Activated CD4-positive, alpha-beta memory T cell treated with anti-CD3 and anti-CD28 coated beads, Interleukin-2, amount 10 ng/mL, durations not matched to agents 7 days and 5 days (primary cell): Measurements from ENCODE around the gene ZBTB25. TPM values are rescaled to one million over a fixed set of nuclear protein-coding genes. Genes with fewer than 3 reads are reported as not detected.
A peak's percentile ranks its signal among the peaks of the same experiment; 100 is the strongest.

Experiments used
- CTCF ChIA-PET: fragments of 350-600 bp; sonication (Branson Sonifier 250); formaldehyde crosslinking; loops from one replicate; lab custom pipeline; 2021; ENCODE audit warnings: antibody characterized with exemption, inconsistent platforms; lab: Charles Lee
- POLR2A ChIA-PET: fragments of 350-600 bp; sonication (Branson Sonifier 250); formaldehyde crosslinking; loops from one replicate; lab custom pipeline; 2021; ENCODE audit warnings: antibody characterized with exemption; lab: Charles Lee
- DNase-seq: peaks from one replicate; pipeline ENCODE4 v3.0.0-alpha.2; 2020
- H3K27ac Mint-ChIP-seq: one replicate; pipeline ENCODE4 v1.8.0; 2021; ENCODE audit warnings: mild to moderate bottlenecking, mixed read lengths
- H3K27me3 Mint-ChIP-seq: one replicate; pipeline ENCODE4 v1.8.0; 2021; ENCODE audit warnings: mixed read lengths
- H3K36me3 Mint-ChIP-seq: one replicate; pipeline ENCODE4 v1.8.0; 2021; ENCODE audit warnings: low read depth, mixed read lengths
- H3K4me1 Mint-ChIP-seq: one replicate; pipeline ENCODE4 v1.8.0; 2021; ENCODE audit warnings: mixed read lengths
- H3K4me3 Mint-ChIP-seq: one replicate; pipeline ENCODE4 v1.8.0; 2021; ENCODE audit warnings: mild to moderate bottlenecking, mixed read lengths
- H3K9me3 Mint-ChIP-seq: one replicate; pipeline ENCODE4 v1.8.0; 2021; ENCODE audit warnings: mixed read lengths
- total RNA-seq, 2 experiments: library from RNA; stranded (reverse); gene quantifications; one replicate each; pipeline ENCODE4 v1.2.3, GENCODE V29; 2021

Gene ZBTB25
- total RNA-seq, 2 experiments from 2014 or later = 38.8 to 40.5 TPM

DNA sequence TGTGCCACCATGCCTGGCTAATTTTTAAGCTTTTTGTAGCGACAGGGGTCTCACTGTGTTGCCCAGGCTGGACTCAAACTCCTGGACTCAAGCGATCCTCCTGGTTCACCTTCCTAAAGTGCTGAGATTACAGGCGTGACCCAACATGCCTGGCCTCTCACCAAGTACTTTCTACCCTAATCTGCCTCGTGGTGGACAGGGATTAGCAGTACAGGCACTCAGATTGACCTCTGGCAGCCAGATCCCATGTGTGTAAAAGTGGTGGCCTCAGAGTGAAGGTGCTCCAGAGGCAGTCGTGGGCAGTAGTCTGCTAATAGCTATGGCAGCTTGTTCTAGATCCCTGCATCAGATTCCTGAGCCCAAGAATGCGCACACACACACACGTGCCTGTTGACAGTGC lies 84.6 kb downstream of the ZBTB25 start:
- Mint-ChIP-seq H3K27ac (no peak overlapping the region), H3K4me1 (peaks cover 41% of the 10 kb centered on the region), H3K4me3 (no peak overlapping the region), H3K36me3 (peaks cover 70% of the 10 kb centered on the region), H3K27me3 (no peaks in the 10 kb centered on the region), H3K9me3 (no peaks in the 10 kb centered on the region)
- DNase-seq = no peak
- POLR2A ChIA-PET = no interaction called here
- CTCF ChIA-PET = interaction anchor here (7.1 kb wide), 1 partner anchor 11 kb away, joined by 62 read pairs; no protein-coding TSS in a partner anchor

DNA sequence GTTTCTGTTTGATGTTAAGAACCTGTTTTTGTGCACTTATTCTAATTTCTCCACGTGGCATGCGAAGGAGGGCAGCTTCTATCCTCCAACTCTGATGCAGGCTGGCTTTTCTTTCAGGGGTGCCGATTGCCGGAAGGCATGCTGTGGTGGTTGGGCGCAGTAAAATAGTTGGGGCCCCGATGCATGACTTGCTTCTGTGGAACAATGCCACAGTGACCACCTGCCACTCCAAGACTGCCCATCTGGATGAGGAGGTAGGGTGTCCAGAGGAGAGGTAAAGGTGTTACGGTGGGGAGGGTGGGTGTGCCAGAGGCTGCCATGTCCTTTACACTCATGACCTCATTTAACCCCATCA lies 85.9 kb downstream of the ZBTB25 start:
- CTCF ChIA-PET = interaction anchor here (7.1 kb wide), 1 partner anchor 12 kb away, joined by 62 read pairs; no protein-coding TSS in a partner anchor
- H3K9me3 Mint-ChIP-seq = no peaks in the 10 kb centered on the region
- H3K27ac Mint-ChIP-seq = no peak overlapping the region
- H3K36me3 Mint-ChIP-seq = peaks cover 70% of the 10 kb centered on the region
- H3K4me3 Mint-ChIP-seq = no peak overlapping the region
- no peak for DNase-seq
- H3K27me3 Mint-ChIP-seq = no peaks in the 10 kb centered on the region
- H3K4me1 Mint-ChIP-seq = peaks cover 36% of the 10 kb centered on the region
- POLR2A ChIA-PET = no interaction called here

GRCh38 chr14:64417055-64417770 lies 86.4 kb downstream of the ZBTB25 start:
- no peaks in the 10 kb centered on the region for H3K27me3 Mint-ChIP-seq
- POLR2A ChIA-PET = interaction anchor here (0.7 kb wide), 1 partner anchor 30 kb away, joined by 3 read pairs; no protein-coding TSS in a partner anchor

GRCh38 chr14:64416348-64416932 lies 87.2 kb downstream of the ZBTB25 start:
- Mint-ChIP-seq H3K36me3 (peaks cover 72% of the 10 kb centered on the region), H3K4me1 (peaks cover 33% of the 10 kb centered on the region), H3K27ac (no peak overlapping the region), H3K9me3 (no peaks in the 10 kb centered on the region), H3K4me3 (no peak overlapping the region), H3K27me3 (no peaks in the 10 kb centered on the region)
- DNase-seq = no peak
- ChIA-PET POLR2A (interaction anchor here (0.7 kb wide), 1 partner anchor 29 kb away, joined by 3 read pairs; no protein-coding TSS in a partner anchor), CTCF (interaction anchor here (0.6 to 7.1 kb wide), 2 partner anchors 13 to 423 kb away, joined by 3 to 62 read pairs; no protein-coding TSS in a partner anchor)

More at GRCh38 chr14:64417055-64417770, 86.4 kb downstream of the ZBTB25 start:
- Mint-ChIP-seq H3K4me1 (peaks cover 32% of the 10 kb centered on the region), H3K36me3 (peaks cover 67% of the 10 kb centered on the region), H3K27ac (no peak overlapping the region), H3K4me3 (no peak overlapping the region), H3K9me3 (no peaks in the 10 kb centered on the region)
- no peak for DNase-seq
- CTCF ChIA-PET = interaction anchor here (0.6 to 7.1 kb wide), 2 partner anchors 12 to 424 kb away, joined by 3 to 62 read pairs; no protein-coding TSS in a partner anchor

DNA sequence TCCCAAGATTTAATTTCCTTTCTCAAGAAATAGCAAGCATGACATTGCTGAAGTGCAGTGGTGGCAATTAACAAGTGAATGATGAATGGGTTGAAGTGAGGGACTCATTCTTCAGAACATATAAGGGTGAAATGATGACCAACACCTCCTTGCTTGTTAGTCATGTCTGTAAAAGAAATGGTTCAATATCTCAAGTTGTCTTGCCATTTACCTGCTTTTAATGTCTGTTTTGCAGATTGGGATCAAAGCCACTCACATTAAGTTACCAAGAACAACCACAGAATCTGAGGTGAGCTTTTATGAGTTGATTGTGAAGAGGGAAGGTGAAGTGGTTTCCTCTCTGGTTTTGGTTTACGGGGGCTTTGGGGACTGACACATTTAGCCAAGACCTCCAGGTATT lies 91.4 kb downstream of the ZBTB25 start:
- H3K4me3 Mint-ChIP-seq = no peak overlapping the region
- H3K4me1 Mint-ChIP-seq = peaks cover 34% of the 10 kb centered on the region
- ChIA-PET CTCF (interaction anchor here (1.3 to 1.4 kb wide), 2 partner anchors 17 to 19 kb away, joined by 3 to 5 read pairs; no protein-coding TSS in a partner anchor), POLR2A (no interaction called here)
- DNase-seq = no peak
- H3K9me3 Mint-ChIP-seq = no peaks in the 10 kb centered on the region
- H3K27me3 Mint-ChIP-seq = no peaks in the 10 kb centered on the region
- H3K36me3 Mint-ChIP-seq = peaks cover 55% of the 10 kb centered on the region
- no peak overlapping the region for H3K27ac Mint-ChIP-seq

DNA sequence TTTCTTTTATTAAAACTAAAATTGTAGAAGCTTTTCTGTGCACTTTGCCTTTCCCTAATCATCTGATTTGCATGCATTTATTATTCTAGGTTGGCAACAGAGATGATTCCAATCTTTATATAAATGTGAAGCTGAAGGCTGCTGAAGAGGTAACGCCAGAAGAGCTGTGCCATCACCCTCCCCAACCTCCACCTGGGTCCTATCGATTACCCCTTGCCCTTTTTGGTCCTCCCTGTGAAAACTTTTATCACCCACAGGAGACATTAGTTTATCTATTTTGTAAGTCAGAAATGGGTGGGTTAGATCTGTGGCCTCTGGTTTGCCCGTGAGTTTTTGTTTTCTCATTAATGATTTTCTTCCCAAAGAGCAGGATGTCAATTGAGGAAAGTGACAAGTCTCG lies 92.6 kb downstream of the ZBTB25 start:
- H3K4me3 Mint-ChIP-seq = no peak overlapping the region
- H3K4me1 Mint-ChIP-seq = peaks cover 32% of the 10 kb centered on the region
- peaks cover 50% of the 10 kb centered on the region for H3K36me3 Mint-ChIP-seq
- ChIA-PET CTCF (no interaction called here), POLR2A (no interaction called here)
- H3K9me3 Mint-ChIP-seq = no peaks in the 10 kb centered on the region
- no peak overlapping the region for H3K27ac Mint-ChIP-seq
- DNase-seq = no peak
- H3K27me3 Mint-ChIP-seq = no peaks in the 10 kb centered on the region

DNA sequence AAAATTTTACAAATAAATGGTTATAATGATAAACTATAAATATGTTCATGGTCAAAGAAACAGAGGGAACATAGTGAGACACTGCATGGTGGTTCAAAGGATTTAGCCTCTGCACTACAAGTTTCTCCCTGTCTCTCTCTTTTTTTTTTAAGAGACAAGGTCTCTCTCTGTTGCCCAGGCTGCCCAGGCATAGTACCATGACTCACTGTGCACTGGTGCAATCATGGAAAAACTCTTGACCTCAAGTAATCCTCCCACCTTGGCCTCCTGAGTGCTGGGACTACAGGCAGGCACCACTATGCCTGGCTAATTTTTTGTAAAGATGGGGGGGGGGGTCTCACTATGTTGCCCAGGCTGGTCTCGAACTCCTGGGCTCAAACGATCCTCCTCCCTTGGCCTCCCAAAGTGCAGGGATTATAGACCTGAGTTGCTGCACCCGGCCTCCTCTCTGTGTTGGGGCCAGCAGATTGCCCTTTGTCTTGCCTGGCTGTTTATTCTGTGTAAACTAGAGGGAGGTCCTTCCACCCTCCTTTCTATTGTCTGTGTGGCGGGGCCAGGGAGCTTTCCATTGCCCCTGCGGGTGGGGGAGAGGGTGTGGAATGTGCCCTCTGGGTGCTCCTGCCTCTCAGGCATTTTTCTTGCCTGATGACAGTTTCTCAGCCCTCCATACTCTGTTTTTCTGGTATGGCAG lies 93.4 kb downstream of the ZBTB25 start:
- ChIA-PET CTCF (no interaction called here), POLR2A (interaction anchor here (0.7 kb wide), 1 partner anchor 199 kb away, joined by 3 read pairs; no protein-coding TSS in a partner anchor)
- peaks cover 47% of the 10 kb centered on the region for H3K36me3 Mint-ChIP-seq
- peak overlapping the region; percentile 14 for H3K27ac Mint-ChIP-seq
- H3K4me1 Mint-ChIP-seq = peaks cover 27% of the 10 kb centered on the region
- DNase-seq = no peak
- no peaks in the 10 kb centered on the region for H3K27me3 Mint-ChIP-seq
- H3K4me3 Mint-ChIP-seq = no peak overlapping the region
- H3K9me3 Mint-ChIP-seq = no peaks in the 10 kb centered on the region

DNA sequence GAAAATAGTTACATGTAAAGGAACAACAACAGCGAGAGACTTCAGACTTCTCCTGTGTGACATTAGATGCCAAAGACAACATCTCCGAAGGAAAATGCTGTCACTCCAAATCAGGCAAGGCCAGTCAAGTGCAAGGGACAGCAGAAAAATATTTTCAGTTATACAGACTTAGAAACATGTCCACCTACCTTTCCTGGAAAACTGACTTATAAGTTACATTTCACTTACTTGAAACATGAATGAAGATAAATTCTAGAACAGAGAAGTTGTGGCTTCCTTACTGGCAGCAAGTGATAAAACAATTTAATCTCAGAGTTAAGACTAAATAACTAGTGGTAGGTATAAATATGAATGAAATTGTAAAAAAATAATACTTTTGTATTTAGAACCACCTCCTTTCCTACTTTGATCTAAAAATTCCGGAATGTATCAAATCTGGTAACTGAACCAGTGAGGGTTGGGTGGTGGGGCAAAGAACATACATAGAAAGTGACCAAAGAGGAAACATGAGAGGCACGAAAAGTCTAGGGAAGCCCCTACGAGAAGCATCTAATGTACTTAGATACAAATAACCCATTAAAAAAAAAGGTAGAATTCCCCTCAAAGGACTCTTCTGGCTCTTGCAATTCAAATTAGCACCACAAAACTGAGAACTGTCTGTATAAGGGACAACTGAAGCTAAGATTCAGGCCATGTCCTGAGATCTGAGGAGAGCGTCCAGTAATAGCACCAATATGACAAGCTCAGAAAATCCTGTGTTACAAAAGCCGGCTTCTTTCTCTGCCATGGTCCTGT lies 94.3 kb downstream of the ZBTB25 start:
- Mint-ChIP-seq H3K4me3 (no peak overlapping the region), H3K27me3 (no peaks in the 10 kb centered on the region), H3K27ac (peak overlapping the region; percentile 21), H3K4me1 (peaks cover 23% of the 10 kb centered on the region), H3K9me3 (no peaks in the 10 kb centered on the region), H3K36me3 (peaks cover 49% of the 10 kb centered on the region)
- CTCF ChIA-PET = no interaction called here
- DNase-seq = no peak
- POLR2A ChIA-PET = interaction anchor here (0.7 kb wide), 1 partner anchor 199 kb away, joined by 3 read pairs; no protein-coding TSS in a partner anchor

DNA sequence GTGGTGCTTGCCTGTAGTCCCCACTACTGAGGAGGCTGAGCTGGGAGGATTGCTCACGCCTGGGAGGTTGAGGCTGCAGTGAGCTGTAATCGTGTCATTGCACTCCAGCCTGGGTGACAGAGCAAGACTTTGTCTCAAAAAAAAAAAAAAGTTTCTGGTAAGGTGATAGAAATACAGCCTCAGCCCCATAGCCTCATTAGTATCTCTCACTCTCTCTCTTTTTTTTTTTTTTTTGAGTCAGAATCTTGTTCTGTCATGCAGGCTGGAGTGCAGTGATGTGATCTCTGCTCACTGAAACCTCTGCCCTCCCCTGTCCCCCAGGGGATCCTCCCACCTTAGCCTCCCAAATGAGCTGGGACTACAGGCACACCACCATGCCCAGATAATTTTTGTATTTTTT lies 96.3 kb downstream of the ZBTB25 start:
- no peak overlapping the region for H3K27ac Mint-ChIP-seq
- H3K36me3 Mint-ChIP-seq = peaks cover 49% of the 10 kb centered on the region
- ChIA-PET POLR2A (no interaction called here), CTCF (no interaction called here)
- DNase-seq = no peak
- peaks cover 25% of the 10 kb centered on the region for H3K4me1 Mint-ChIP-seq
- no peak overlapping the region for H3K4me3 Mint-ChIP-seq
- no peaks in the 10 kb centered on the region for H3K9me3 Mint-ChIP-seq
- H3K27me3 Mint-ChIP-seq = no peaks in the 10 kb centered on the region

DNA sequence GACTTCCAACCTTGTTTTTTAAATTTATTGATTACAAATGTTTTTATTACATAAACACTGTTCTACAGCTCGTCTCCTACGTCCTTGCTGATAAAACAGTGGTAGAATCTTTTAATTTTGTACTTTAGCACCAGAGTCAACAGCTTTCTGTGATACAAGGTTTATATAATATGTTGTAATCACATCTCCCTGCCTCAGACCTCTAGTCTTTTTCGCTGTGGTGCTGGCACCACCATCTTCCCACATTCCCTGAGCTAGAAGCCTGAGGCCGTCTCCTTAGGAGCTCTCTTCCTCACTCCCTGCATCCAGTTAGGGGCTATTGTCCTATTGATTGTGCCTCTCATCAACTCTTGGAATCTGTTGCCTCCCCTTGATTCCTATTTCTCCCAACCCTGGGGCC lies 98.3 kb downstream of the ZBTB25 start:
- Mint-ChIP-seq H3K27ac (no peak overlapping the region), H3K9me3 (no peaks in the 10 kb centered on the region), H3K27me3 (no peaks in the 10 kb centered on the region), H3K4me3 (no peak overlapping the region), H3K36me3 (peaks cover 41% of the 10 kb centered on the region), H3K4me1 (peaks cover 16% of the 10 kb centered on the region)
- no peak for DNase-seq
- POLR2A ChIA-PET = interaction anchor here (4.2 kb wide), 1 partner anchor 18 kb away, joined by 18 read pairs; the partner anchor contains the start of gene MTHFD1
- CTCF ChIA-PET = no interaction called here

DNA sequence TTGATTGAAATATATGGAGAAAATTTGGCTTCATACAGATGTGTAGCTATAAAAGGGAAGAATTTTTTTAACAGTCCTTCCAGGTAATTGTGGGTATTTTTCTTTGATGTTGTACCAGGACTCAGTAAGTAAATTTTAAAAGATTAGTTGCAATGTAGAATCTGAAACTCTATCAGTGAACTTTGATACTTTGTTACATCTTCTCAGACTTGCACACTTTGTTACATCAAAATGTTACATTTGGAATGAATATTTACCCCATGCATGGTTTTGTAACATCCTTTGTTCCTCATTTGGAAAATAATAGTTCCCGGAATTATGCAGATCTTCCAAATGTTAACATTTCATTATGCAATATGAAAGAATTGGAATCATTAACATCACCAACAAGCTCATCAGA lies 101.7 kb downstream of the ZBTB25 start:
- no peaks in the 10 kb centered on the region for H3K27me3 Mint-ChIP-seq
- H3K27ac Mint-ChIP-seq = peak overlapping the region; percentile 4
- POLR2A ChIA-PET = interaction anchor here (1.5 kb wide), 1 partner anchor 10 kb away, joined by 5 read pairs; no protein-coding TSS in a partner anchor
- no peaks in the 10 kb centered on the region for H3K9me3 Mint-ChIP-seq
- H3K36me3 Mint-ChIP-seq = peaks cover 40% of the 10 kb centered on the region
- no peak overlapping the region for H3K4me3 Mint-ChIP-seq
- peaks cover 16% of the 10 kb centered on the region for H3K4me1 Mint-ChIP-seq
- no peak for DNase-seq
- CTCF ChIA-PET = interaction anchor here (0.7 to 1.6 kb wide), 2 partner anchors 28 to 234 kb away, joined by 4 to 5 read pairs; no protein-coding TSS in a partner anchor
